A204.1 (cell line): Measurements from ENCODE around the gene FCGBP.
"Not testable (repeated sequence)": the region's sequence is repeated elsewhere in the genome, so short reads cannot be mapped to it uniquely, and the experiment has no call there.

ENCODE experiments used
- FAIRE-seq: peaks from 2 replicates; lab custom pipeline; 2012; peaks lifted over from hg19 to GRCh38; lab: Jason Lieb, UNC

Gene FCGBP

GRCh38 chr19:39889872-39890754, 44.3 kb downstream of the FCGBP start:
- not testable (repeated sequence) for FAIRE-seq

- not testable (repeated sequence) for FAIRE-seq
Measured at GRCh38 chr19:39887456-39887951, 46.9 kb downstream of the FCGBP start.

- not testable (repeated sequence) for FAIRE-seq
Measured at GRCh38 chr19:39885821-39886554, 48.4 kb downstream of the FCGBP start.

GRCh38 chr19:39884721-39885120, 49.7 kb downstream of the FCGBP start:
- FAIRE-seq = not testable (repeated sequence)
